NOMO-1 treated with dmso at 0.1 percent for 144 hours (cell line): ENCODE measurements around the gene CFDP1.

Experiments used
- DNase-seq: peaks from one replicate; lab custom pipeline; 2025; ENCODE audit not compliant: unreplicated experiment; lab: John Stamatoyannopoulos, UW

The CFDP1 gene

GRCh38 chr16:75256696-75257343 lies 176.5 kb downstream of the CFDP1 start:
- DNase-seq = no peak

- DNase-seq = no peak
Measured at GRCh38 chr16:75256059-75256571, 177.2 kb downstream of the CFDP1 start.

DNA sequence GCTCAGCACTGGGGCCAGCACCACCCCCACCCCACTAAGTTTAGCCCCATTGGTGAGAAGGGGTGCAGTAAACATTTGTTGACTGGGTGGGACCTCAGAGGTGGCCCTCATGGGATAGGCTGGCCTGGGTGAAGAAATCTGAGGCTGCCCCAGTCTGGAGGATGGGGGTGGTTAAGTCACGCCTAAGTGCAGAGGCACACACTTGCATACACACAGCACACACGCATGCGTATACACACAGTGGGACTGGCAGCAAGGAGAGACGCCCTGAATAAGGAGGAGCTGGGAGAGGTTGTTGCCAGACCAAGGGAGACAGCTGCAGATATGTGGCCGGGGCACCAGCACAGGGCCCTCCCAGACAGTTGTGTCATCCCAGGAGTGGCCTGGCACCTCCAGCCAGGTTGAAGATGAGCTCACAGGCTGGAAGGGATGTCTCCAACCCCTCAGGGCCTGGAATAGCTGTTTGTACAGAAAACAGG lies 178.9 kb downstream of the CFDP1 start:
- no peak for DNase-seq

GRCh38 chr16:75252946-75253911 lies 180.1 kb downstream of the CFDP1 start:
- no peak for DNase-seq

GRCh38 chr16:75252049-75252864 lies 181.0 kb downstream of the CFDP1 start:
- DNase-seq = no peak

- DNase-seq = peak; percentile 51
Measured at GRCh38 chr16:75251280-75252048, 181.8 kb downstream of the CFDP1 start, which contains the start of gene BCAR1. BCAR1 (minus strand) TSS chr16:75251624; CDS start chr16:75251482, 142 bp downstream.

GRCh38 chr16:75250809-75251279 lies 182.5 kb downstream of the CFDP1 start:
- DNase-seq = no peak

- no peak for DNase-seq
Measured at GRCh38 chr16:75250089-75250808, 183.1 kb downstream of the CFDP1 start.

- no peak for DNase-seq
Measured at GRCh38 chr16:75249441-75249840, 183.9 kb downstream of the CFDP1 start.

DNA sequence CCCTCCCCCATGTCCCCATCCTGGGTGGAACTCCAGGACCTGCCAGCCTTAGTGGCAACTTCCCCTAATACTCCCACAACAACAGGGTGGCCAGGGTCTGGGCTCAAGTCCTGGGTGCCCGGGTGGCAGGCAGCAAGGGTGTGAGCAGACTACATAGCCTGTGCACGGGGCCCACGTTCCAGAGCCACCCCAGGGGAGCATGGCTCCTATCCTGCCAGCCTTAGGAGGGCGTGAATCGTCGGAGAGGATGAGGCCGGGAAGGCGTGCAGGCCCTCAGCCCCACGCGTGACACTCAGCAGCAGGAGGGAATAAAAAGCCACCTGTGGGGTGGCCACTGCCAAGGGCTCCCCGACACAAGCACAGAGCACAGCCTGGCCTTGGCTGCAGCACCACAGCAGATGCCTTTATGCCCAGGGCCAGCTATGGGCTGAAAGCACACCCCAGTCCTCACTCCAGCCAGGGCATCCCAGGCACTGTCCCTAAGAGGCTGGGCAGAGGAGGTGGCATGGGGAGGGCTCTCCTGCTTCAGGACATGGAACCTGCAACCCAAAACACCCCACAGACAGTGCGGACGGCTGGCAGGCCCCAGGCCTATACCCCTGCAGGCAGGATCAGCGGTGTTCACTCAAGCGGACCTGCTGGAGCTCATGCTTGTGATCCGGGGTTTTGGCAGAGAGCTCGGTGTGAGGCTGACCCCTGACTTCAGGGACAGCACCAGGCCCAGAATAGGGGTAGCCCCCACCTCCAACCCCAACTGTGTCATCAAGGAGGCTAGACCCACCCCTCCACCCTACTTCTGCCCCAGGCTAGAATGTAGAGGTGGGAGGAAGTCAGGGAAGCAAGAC lies 184.5 kb downstream of the CFDP1 start:
- no peak for DNase-seq

- no peak for DNase-seq
Measured at GRCh38 chr16:75248142-75248535, 185.2 kb downstream of the CFDP1 start.

DNA sequence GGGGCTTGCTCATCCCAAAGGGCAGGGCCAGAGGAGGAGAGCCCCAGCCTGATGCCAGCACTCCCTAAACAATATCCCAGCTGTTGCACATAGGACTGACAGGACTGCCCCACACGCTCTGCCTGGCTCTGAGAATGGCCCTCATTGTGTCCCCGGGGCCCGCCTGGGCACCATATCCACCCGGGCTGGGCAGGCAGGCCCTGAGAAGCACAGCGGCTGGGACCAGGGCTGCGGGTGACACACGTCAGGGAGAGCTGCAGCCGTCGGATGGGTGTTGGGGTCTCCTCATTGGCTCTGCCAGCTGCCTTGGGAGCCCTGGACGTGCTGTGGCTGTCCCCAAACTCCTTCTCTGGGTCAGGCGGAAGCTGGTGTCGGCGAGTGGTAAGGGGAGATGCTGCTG lies 186.1 kb downstream of the CFDP1 start:
- no peak for DNase-seq

DNA sequence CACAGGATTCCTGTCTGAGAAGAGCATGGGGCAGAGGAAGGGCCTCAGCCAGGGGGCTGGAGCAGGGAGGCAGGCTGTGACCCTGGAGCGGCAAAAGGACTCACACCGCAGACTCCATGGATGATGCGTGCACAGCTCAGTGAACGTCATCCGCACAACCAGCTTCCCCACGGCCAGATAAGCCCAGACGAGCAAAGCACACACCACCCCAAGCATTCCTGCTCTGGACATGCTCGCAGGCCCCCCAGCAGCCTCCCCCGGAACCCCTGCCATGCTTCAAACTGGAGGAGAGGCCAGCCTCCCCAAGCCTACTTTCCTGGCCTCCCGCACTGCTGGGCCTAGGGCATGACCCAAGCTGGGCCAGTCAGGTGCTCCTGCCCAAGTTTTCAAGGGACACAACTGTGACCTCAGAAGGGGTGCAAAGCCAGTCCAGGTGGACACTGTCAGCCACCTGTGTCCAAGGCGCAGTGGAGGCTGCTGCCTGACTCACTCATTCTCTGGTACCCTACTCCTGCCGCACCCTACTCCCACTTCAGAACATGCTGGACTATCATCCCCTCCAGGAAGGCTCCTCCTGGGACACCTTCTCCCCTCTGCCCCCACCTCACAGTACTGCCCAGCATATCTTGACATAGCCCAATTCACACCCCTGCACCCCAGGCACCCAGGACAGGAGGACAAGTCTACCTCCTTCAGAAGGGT lies 186.6 kb downstream of the CFDP1 start:
- DNase-seq = no peak

DNA sequence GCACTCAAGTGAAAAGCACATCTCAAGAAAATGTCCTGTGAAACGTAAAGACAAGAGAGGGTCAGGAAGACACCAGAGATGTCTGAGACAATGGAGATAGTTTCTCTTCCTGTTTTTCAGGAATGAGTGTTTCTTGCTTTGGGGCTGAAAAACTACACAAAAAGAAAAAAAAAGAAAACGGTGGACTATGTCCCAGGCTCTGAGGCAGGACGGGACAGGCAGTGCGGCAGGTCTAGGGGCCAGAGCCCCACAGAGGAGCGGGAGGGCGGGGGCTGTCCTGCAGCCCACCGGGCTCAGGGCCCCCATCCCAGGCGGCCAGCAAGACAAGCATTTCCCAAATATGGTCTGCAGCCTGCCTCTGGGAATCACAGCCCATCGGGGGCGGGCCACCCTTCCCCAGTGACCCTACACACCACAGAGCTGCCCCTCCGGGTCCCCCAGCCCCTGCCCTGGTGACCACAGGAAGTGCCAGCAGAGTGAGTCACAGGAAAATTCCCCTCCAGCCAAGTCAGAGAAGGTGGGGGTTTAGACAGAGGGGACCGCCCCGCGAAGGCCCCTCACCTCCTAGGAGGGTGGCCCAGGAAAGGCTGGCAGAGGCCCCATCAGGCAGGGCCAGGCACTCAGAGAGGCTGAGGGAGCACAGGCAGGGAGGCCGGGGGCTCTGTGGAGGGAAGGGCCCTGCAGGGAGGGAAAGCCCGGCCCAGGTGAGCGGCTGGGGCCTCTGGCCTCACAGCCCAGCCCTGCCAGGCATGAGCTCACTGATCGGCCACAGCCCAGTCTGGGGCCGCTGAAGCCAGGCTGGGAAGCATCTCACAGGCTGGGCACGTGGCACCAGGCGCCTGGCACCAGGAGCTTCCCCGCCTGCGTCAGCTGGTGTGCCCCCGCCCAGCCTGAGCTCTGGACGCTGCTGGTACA lies 188.2 kb downstream of the CFDP1 start:
- peak; percentile 26 for DNase-seq

- peak; percentile 37 for DNase-seq
Measured at GRCh38 chr16:75244225-75244809, 189.0 kb downstream of the CFDP1 start.
